OCI-LY7 (cell line): ENCODE results near the gene WASF1. TPM values are rescaled to one million over a fixed set of nuclear protein-coding genes. Genes with fewer than 3 reads are reported as not detected.

Experiments
- BruUV-seq: library from RNA; stranded (reverse); fragments of 400-500 nt; replicated peaks from 2 replicates; lab custom pipeline; 2021; lab: Mats Ljungman, UMichigan
- CTCF ChIA-PET: fragments of 300-600 bp; sonication (Branson Sonifier 250); formaldehyde crosslinking; loops from one replicate; lab custom pipeline; 2022; ENCODE audit warnings: antibody characterized with exemption; ENCODE audit not compliant: unreplicated experiment; lab: Charles Lee
- POLR2A ChIA-PET: fragments of 300-600 bp; sonication (Branson Sonifier 250); formaldehyde crosslinking; loops from one replicate; lab custom pipeline; 2022; ENCODE audit warnings: antibody characterized with exemption; lab: Charles Lee
- DNase-seq: peaks from one replicate; pipeline ENCODE4 v3.0.0-alpha.2; 2015; ENCODE audit warnings: low spot score
- H2AFZ ChIP-seq: fragments of 200-600 bp; sonication (generic), shearing (Covaris generic); 2 replicates; pipeline ENCODE4 v1.6.1; 2014; ENCODE audit warnings: mild to moderate bottlenecking, antibody characterized with exemption, low read length, moderate library complexity
- H3K27ac ChIP-seq: fragments of 200-600 bp; sonication (generic); 2 replicates; pipeline ENCODE4 v1.5.1; 2014; ENCODE audit warnings: mixed run types, low read depth, mild to moderate bottlenecking, moderate library complexity, low read length, inconsistent platforms; ENCODE audit not compliant: poor library complexity, severe bottlenecking
- H3K36me3 ChIP-seq: fragments of 200-600 bp; sonication (generic); 2 replicates; pipeline ENCODE4 v1.6.1; 2014; ENCODE audit warnings: mild to moderate bottlenecking, antibody characterized with exemption, low read length, moderate library complexity, mixed read lengths; ENCODE audit not compliant: insufficient read depth
- H3K4me1 ChIP-seq: fragments of 200-600 bp; sonication (generic); 2 replicates; pipeline ENCODE4 v1.5.1; 2014; ENCODE audit warnings: mild to moderate bottlenecking, low read length; ENCODE audit not compliant: insufficient read depth, poor library complexity, severe bottlenecking
- H3K4me2 ChIP-seq: fragments of 200-600 bp; sonication (generic); 2 replicates; pipeline ENCODE4 v1.6.1; 2014; ENCODE audit warnings: mild to moderate bottlenecking, low read length
- H3K4me3 ChIP-seq: fragments of 200-600 bp; sonication (generic); 2 replicates; pipeline ENCODE4 v1.5.1; 2014; ENCODE audit warnings: mild to moderate bottlenecking, low read depth, low read length; ENCODE audit not compliant: poor library complexity, severe bottlenecking
- H3K79me2 ChIP-seq: fragments of 200-600 bp; sonication (generic); 2 replicates; pipeline ENCODE4 v1.6.1; 2016; ENCODE audit warnings: low read depth, mild to moderate bottlenecking, low read length, moderate library complexity, mixed read lengths; ENCODE audit not compliant: insufficient read depth
- H3K9me2 ChIP-seq: fragments of 200-600 bp; sonication (generic); 2 replicates; pipeline ENCODE4 v1.6.1; 2016; ENCODE audit warnings: mild to moderate bottlenecking, low read length, mixed read lengths; ENCODE audit not compliant: insufficient read depth
- H3K9me3 ChIP-seq: fragments of 200-600 bp; sonication (generic); 2 replicates; pipeline ENCODE4 v1.6.1; 2014; ENCODE audit warnings: mild to moderate bottlenecking, mixed run types, low read length, mixed read lengths
- H4K20me1 ChIP-seq: fragments of 200-600 bp; sonication (generic); 2 replicates; pipeline ENCODE4 v1.6.1; 2014; ENCODE audit warnings: mild to moderate bottlenecking, antibody characterized with exemption, low read length, moderate library complexity, mixed read lengths; ENCODE audit not compliant: insufficient read depth
- EZH2phosphoT487 ChIP-seq: fragments of 200-600 bp; sonication (generic); IDR thresholded peaks from 2 replicates; pipeline ENCODE4 v1.6.1; 2018; ENCODE audit warnings: low read depth, borderline replicate concordance, mild to moderate bottlenecking, mixed run types, antibody characterized with exemption, low read length, moderate library complexity, mixed read lengths
- intact Hi-C: fragments of 100-400 bp; cut with micrococcal nuclease; formaldehyde crosslinking; loops from one replicate; pipeline ENCODE4 v1.10.0; 2022; ENCODE audit not compliant: unreplicated experiment
- total RNA-seq, 2 experiments: library from RNA; depleted of rRNA in 1 of 2; stranded (reverse); fragments of >200 nt in 1 of 2; shearing (Covaris generic) in 1 of 2; gene quantifications; 2 replicates each; pipeline ENCODE4 v1.2.3, GENCODE V29; 2014 to 2022
- TF ChIP-seq, protein P1 (sequence below): fragments of 200-600 bp; sonication (generic); conservative IDR thresholded peaks from 2 replicates; pipeline ENCODE4 v1.5.1; 2014; ENCODE audit warnings: mild to moderate bottlenecking, antibody characterized with exemption, low read length, moderate library complexity, mixed read lengths

The WASF1 gene
- total RNA-seq, 2 experiments from 2014 or later: 34.6 to 78.4 TPM

DNA sequence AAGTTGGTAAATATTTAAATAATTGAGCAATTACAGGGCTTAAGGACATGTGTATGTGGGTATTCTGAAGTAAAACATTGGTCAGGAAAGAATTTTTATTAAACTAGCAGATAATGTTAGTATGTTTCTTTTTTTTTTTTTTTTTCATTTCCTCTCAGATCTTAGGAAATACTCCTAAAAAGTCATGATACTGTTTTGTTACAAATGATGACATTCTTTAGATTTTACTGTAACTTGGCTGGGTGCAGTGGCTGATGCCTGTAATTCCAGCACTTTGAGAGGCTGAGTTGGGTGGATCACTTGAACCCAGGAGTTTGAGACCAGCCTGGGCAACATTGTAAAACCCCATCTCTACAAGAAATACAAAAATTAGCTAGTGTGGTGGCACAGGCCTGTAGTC lies 42.3 kb upstream of the WASF1 start:
- Histone ChIP-seq H3K36me3 (peaks cover 88% of the 10 kb centered on the region), H3K4me2 (no peak overlapping the region), H3K9me3 (no peaks in the 10 kb centered on the region), H2AFZ (no peak overlapping the region), H3K27ac (no peak overlapping the region), H3K79me2 (no peaks in the 10 kb centered on the region), H3K4me1 (no peaks in the 10 kb centered on the region), H3K4me3 (no peak overlapping the region), H3K9me2 (no peaks in the 10 kb centered on the region), H4K20me1 (no peaks in the 10 kb centered on the region)
- DNase-seq: no peak
- ChIA-PET POLR2A (no interaction called here), CTCF (no interaction called here)
- no TSS peak for BruUV-seq
- TF ChIP-seq, protein P1, sequence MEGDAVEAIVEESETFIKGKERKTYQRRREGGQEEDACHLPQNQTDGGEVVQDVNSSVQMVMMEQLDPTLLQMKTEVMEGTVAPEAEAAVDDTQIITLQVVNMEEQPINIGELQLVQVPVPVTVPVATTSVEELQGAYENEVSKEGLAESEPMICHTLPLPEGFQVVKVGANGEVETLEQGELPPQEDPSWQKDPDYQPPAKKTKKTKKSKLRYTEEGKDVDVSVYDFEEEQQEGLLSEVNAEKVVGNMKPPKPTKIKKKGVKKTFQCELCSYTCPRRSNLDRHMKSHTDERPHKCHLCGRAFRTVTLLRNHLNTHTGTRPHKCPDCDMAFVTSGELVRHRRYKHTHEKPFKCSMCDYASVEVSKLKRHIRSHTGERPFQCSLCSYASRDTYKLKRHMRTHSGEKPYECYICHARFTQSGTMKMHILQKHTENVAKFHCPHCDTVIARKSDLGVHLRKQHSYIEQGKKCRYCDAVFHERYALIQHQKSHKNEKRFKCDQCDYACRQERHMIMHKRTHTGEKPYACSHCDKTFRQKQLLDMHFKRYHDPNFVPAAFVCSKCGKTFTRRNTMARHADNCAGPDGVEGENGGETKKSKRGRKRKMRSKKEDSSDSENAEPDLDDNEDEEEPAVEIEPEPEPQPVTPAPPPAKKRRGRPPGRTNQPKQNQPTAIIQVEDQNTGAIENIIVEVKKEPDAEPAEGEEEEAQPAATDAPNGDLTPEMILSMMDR: no peak
- TF ChIP-seq EZH2phosphoT487: no peak
- intact Hi-C loops: no loop called here

DNA sequence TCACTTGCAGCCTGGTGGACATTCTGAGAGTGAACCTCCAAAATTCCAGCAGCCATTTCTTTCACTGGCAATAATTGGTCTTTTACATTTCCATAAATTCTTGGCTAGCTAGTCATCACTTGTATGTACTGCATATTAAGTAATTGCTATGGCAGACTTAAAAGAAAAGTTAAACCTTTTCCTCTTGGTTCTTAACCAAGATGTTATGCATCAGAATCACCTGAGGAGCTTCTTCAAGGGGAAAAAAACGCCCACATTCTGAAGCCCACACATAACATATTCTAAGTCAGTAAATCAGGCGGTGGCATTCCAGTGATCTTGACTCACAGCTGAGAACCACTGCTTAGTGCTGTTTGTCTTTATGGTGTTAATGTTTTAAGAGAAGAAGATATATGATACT lies 37.8 kb upstream of the WASF1 start:
- H3K9me3 ChIP-seq: no peaks in the 10 kb centered on the region
- H3K9me2 ChIP-seq: no peaks in the 10 kb centered on the region
- DNase-seq: no peak
- CTCF ChIA-PET: interaction anchor here (0.6 kb wide), 1 partner anchor 342 kb away, joined by 3 read pairs; no protein-coding TSS in a partner anchor
- no peak for TF ChIP-seq EZH2phosphoT487
- TF ChIP-seq, protein P1: no peak
- no TSS peak for BruUV-seq
- H3K4me1 ChIP-seq: peaks cover 9% of the 10 kb centered on the region
- H4K20me1 ChIP-seq: no peaks in the 10 kb centered on the region
- no peak overlapping the region for H3K4me2 ChIP-seq
- no peak overlapping the region for H2AFZ ChIP-seq
- POLR2A ChIA-PET: interaction anchor here (0.6 to 6.7 kb wide), 3 partner anchors 9 to 247 kb away, joined by 3 to 38 read pairs (median 4); no protein-coding TSS in a partner anchor
- H3K36me3 ChIP-seq: peaks cover 99% of the 10 kb centered on the region
- no peaks in the 10 kb centered on the region for H3K79me2 ChIP-seq
- intact Hi-C loops: no loop called here
- H3K4me3 ChIP-seq: no peak overlapping the region
- H3K27ac ChIP-seq: no peak overlapping the region

DNA sequence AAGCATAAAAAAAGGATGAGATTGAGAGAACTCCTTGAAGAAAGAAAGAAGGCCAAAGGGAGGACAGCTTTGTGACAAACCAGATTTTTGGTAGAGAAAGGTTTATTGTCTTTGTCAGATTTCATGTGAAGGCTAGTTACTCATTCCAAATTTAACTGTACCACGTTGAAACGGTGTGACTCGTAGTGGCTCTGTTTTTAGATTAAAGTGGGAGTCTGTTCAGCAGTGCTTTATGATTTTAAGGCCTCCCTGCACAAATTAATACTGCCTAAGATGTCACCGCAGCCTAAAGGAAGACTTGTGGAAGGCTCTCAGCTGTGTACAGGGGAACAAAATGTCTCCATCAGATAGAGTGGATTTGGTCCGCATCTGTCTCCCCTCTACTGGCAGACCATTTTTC lies 36.7 kb upstream of the WASF1 start:
- H2AFZ ChIP-seq: no peak overlapping the region
- H3K4me2 ChIP-seq: no peak overlapping the region
- H4K20me1 ChIP-seq: no peaks in the 10 kb centered on the region
- no peak overlapping the region for H3K4me3 ChIP-seq
- TF ChIP-seq, protein P1: no peak
- TF ChIP-seq EZH2phosphoT487: no peak
- ChIA-PET CTCF (no interaction called here), POLR2A (interaction anchor here (6.7 kb wide), 1 partner anchor 10 kb away, joined by 38 read pairs; no protein-coding TSS in a partner anchor)
- intact Hi-C loops: no loop called here
- no TSS peak for BruUV-seq
- no peaks in the 10 kb centered on the region for H3K79me2 ChIP-seq
- H3K36me3 ChIP-seq: peaks cover 100% of the 10 kb centered on the region
- no peak for DNase-seq
- H3K9me2 ChIP-seq: no peaks in the 10 kb centered on the region
- H3K4me1 ChIP-seq: peaks cover 9% of the 10 kb centered on the region
- H3K27ac ChIP-seq: no peak overlapping the region
- no peaks in the 10 kb centered on the region for H3K9me3 ChIP-seq
